ENCODE data around the gene LMBR1.

- TF ChIP-seq CTCF (IDR thresholded peaks at IDR 0.05; ENCODE audit: poor library complexity, severe bottlenecking), result no peak
- no peak for TF ChIP-seq EZH2 (IDR thresholded peaks at IDR 0.05; ENCODE audit: borderline replicate concordance, insufficient read depth, low read length, poor library complexity, severe bottlenecking)
- no peak for TF ChIP-seq TAF1 (IDR thresholded peaks at IDR 0.05; ENCODE audit: low read depth)
- no peak for TF ChIP-seq RAD21 (conservative IDR thresholded peaks at IDR 0.05)
- TF ChIP-seq REST (IDR thresholded peaks at IDR 0.05; ENCODE audit: borderline replicate concordance), result no peak
- TF ChIP-seq EP300 (conservative IDR thresholded peaks at IDR 0.05; ENCODE audit: poor library complexity, severe bottlenecking), result no peak
- no peak for TF ChIP-seq POLR2AphosphoS5 (IDR thresholded peaks at IDR 0.05)
- no peak for TF ChIP-seq MXI1 (conservative IDR thresholded peaks at IDR 0.05; ENCODE audit: poor library complexity, severe bottlenecking)
Measured at GRCh38 chr7:156919132-156919713, 26.2 kb upstream of the LMBR1 start.
